Natural killer cell treated with Interleukin-12 subunit alpha and Interleukin-12 subunit beta and Interleukin-15 and Interleukin-18, amount 100 ng/mL, for 72 hours (primary cell): Measurements from ENCODE around the gene CAPN1. TPM values are rescaled to one million over a fixed set of nuclear protein-coding genes. Genes with fewer than 3 reads are reported as not detected.

Source experiments
- ATAC-seq, 2 donors: fragments of 150-1000 bp; cut with Tn5 transposase in 1 of 2; sonication (Bioruptor Pico), chemical (Tn5 transposase) in 1 of 2; 2 replicates each; pipeline ENCODE4 v1.10.0; 2021
- DNase-seq: peaks from one replicate; pipeline ENCODE4 v3.0.0; 2022; ENCODE audit warnings: low spot score
- H3K27ac Mint-ChIP-seq, 2 donors: 1 replicate in 1 of 2; 2 replicates in 1 of 2; pipeline ENCODE4 v1.8.0; 2022; ENCODE audit warnings: mixed read lengths in 2 of 2, mild to moderate bottlenecking in 1 of 2, moderate library complexity in 1 of 2
- H3K27me3 Mint-ChIP-seq, 2 donors: 1 replicate in 1 of 2; 2 replicates in 1 of 2; pipeline ENCODE4 v1.8.0; 2022; ENCODE audit warnings: mixed read lengths in 2 of 2
- H3K36me3 Mint-ChIP-seq: one replicate; pipeline ENCODE4 v1.8.0; 2022; ENCODE audit warnings: mixed read lengths
- H3K4me1 Mint-ChIP-seq, 2 donors: 1 replicate in 1 of 2; 2 replicates in 1 of 2; pipeline ENCODE4 v1.8.0; 2022; ENCODE audit warnings: low read depth in 2 of 2, mixed read lengths in 2 of 2, mild to moderate bottlenecking in 1 of 2
- H3K4me3 Mint-ChIP-seq: one replicate; pipeline ENCODE4 v1.8.0; 2022; ENCODE audit warnings: mixed read lengths
- H3K9me3 Mint-ChIP-seq: 2 replicates; pipeline ENCODE4 v1.8.0; 2022; ENCODE audit warnings: mixed read lengths
- total RNA-seq, 2 donors: library from RNA; stranded (reverse); gene quantifications; one replicate each; pipeline ENCODE4 v1.2.3, GENCODE V29; 2022

Gene CAPN1
- total RNA-seq, 2 donors from 2014 or later: 141 to 146 TPM

GRCh38 chr11:65211293-65212105 is 29.8 kb downstream of the CAPN1 start:
- H3K27me3 Mint-ChIP-seq: peaks cover 5 to 8% of the 10 kb centered on the region in 2 donors
- no peak overlapping the region for H3K27ac Mint-ChIP-seq
- DNase-seq (no peak), ATAC-seq (no peak)
- peaks cover 4% of the 10 kb centered on the region for H3K9me3 Mint-ChIP-seq
- no peak overlapping the region for H3K4me3 Mint-ChIP-seq
- peaks cover 31 to 33% of the 10 kb centered on the region in 2 donors for H3K4me1 Mint-ChIP-seq
- peaks cover 6% of the 10 kb centered on the region for H3K36me3 Mint-ChIP-seq

GRCh38 chr11:65212226-65212801 is 30.6 kb downstream of the CAPN1 start:
- H3K4me3 Mint-ChIP-seq: no peak overlapping the region
- no peak overlapping the region for H3K27ac Mint-ChIP-seq
- DNase-seq: no peak
- H3K4me1 Mint-ChIP-seq: peaks cover 33% of the 10 kb centered on the region in 2 donors
- peaks cover 4% of the 10 kb centered on the region for H3K9me3 Mint-ChIP-seq
- H3K36me3 Mint-ChIP-seq: peaks cover 6% of the 10 kb centered on the region
- ATAC-seq: no peak
- peaks cover 5 to 8% of the 10 kb centered on the region in 2 donors for H3K27me3 Mint-ChIP-seq

- Mint-ChIP-seq H3K4me1 (peaks cover 33% of the 10 kb centered on the region in 2 donors), H3K36me3 (peaks cover 6% of the 10 kb centered on the region), H3K27me3 (peaks cover 5 to 8% of the 10 kb centered on the region in 2 donors), H3K4me3 (peak overlapping the region; percentile 74), H3K9me3 (peaks cover 4% of the 10 kb centered on the region), H3K27ac (peak overlapping the region; percentile 5 to 43)
- DNase-seq: peak; percentile 72
- peak; percentile 79 to 80 for ATAC-seq
Observed at GRCh38 chr11:65213322-65214211, 31.8 kb downstream of the CAPN1 start.

- no peak for DNase-seq
- no peak for ATAC-seq
- peaks cover 27% of the 10 kb centered on the region in 2 donors for H3K4me1 Mint-ChIP-seq
- H3K4me3 Mint-ChIP-seq: peak overlapping the region; percentile 43
- peaks cover 7 to 12% of the 10 kb centered on the region in 2 donors for H3K27me3 Mint-ChIP-seq
- no peaks in the 10 kb centered on the region for H3K36me3 Mint-ChIP-seq
- H3K9me3 Mint-ChIP-seq: peaks cover 4% of the 10 kb centered on the region
- H3K27ac Mint-ChIP-seq: no peak overlapping the region
Observed at GRCh38 chr11:65214212-65214845, 32.6 kb downstream of the CAPN1 start.

DNA sequence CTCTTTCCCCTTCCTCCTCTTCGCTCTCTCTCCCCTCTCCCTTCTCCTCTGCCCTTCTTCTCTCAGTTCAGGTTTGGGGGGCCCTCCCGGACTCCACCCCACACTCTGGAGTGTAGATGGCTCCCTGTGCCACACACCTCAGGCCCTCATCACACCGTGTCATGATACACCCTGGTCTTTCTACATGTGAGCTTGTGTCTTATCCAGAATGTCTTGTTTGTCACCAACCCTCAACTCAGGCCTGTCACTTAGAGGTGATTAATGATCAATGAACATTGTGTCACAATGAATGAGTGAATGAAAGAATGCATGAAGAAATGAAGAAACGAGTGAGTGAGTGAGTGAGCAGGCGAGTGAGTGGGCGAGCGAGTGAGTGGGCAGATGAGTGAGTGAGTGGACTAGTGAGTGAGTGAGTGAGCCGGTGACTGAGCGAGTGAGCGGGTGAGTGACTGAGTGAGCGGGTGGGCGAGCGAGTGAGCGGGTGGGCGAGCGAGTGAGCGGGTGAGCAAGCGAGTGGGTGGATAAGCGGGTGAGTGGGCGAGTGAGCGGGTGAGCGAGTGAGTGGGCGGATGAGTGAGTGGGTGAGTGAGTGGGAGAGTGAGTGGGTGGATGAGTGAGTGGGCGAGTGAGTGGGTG is 33.8 kb downstream of the CAPN1 start:
- peak overlapping the region; percentile 2 for H3K4me3 Mint-ChIP-seq
- peaks cover 27% of the 10 kb centered on the region in 2 donors for H3K4me1 Mint-ChIP-seq
- no peak for ATAC-seq

GRCh38 chr11:65216830-65217229 is 35.1 kb downstream of the CAPN1 start:
- peaks cover 10 to 15% of the 10 kb centered on the region in 2 donors for H3K27me3 Mint-ChIP-seq
- no peaks in the 10 kb centered on the region for H3K36me3 Mint-ChIP-seq
- no peak overlapping the region for H3K27ac Mint-ChIP-seq
- peaks cover 27% of the 10 kb centered on the region in 2 donors for H3K4me1 Mint-ChIP-seq
- DNase-seq: no peak
- H3K9me3 Mint-ChIP-seq: peaks cover 4% of the 10 kb centered on the region
- H3K4me3 Mint-ChIP-seq: no peak overlapping the region
- ATAC-seq: no peak

More for the DNA sequence above, 33.8 kb downstream of the CAPN1 start:
- Mint-ChIP-seq H3K36me3 (no peaks in the 10 kb centered on the region), H3K27ac (peak overlapping the region; percentile 7 to 57), H3K9me3 (peaks cover 4% of the 10 kb centered on the region), H3K27me3 (peaks cover 10 to 15% of the 10 kb centered on the region in 2 donors)
- no peak for DNase-seq

GRCh38 chr11:65217441-65218423 is 36.0 kb downstream of the CAPN1 start:
- no peak for ATAC-seq
- peaks cover 25 to 26% of the 10 kb centered on the region in 2 donors for H3K4me1 Mint-ChIP-seq
- no peak for DNase-seq
- H3K9me3 Mint-ChIP-seq: peaks cover 4% of the 10 kb centered on the region
- H3K36me3 Mint-ChIP-seq: no peaks in the 10 kb centered on the region
- no peak overlapping the region for H3K4me3 Mint-ChIP-seq
- no peak overlapping the region for H3K27ac Mint-ChIP-seq
- peaks cover 10 to 15% of the 10 kb centered on the region in 2 donors for H3K27me3 Mint-ChIP-seq

GRCh38 chr11:65218446-65218845 is 36.7 kb downstream of the CAPN1 start:
- Mint-ChIP-seq H3K36me3 (no peaks in the 10 kb centered on the region), H3K27ac (no peak overlapping the region), H3K27me3 (peaks cover 10 to 15% of the 10 kb centered on the region in 2 donors), H3K9me3 (peaks cover 4% of the 10 kb centered on the region), H3K4me1 (peaks cover 19 to 21% of the 10 kb centered on the region in 2 donors), H3K4me3 (no peak overlapping the region)
- ATAC-seq: no peak
- no peak for DNase-seq

DNA sequence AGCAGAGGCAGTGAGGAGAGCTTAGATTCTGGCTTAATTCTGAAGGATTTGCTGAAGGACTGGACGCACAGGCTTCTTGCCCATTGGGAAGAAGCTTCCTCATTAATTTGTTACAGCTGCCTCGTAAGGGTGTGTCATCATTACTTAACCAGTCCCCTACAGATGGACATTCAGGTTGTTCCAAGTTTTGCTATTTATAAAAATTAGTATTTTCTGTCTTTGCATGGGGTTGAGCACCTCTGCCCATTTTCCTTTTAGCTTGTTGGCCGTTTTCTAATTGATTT is 38.1 kb downstream of the CAPN1 start:
- Mint-ChIP-seq H3K27me3 (peaks cover 13 to 15% of the 10 kb centered on the region in 2 donors), H3K27ac (no peak overlapping the region), H3K4me1 (peaks cover 11 to 12% of the 10 kb centered on the region in 2 donors), H3K9me3 (peaks cover 4% of the 10 kb centered on the region), H3K36me3 (no peaks in the 10 kb centered on the region), H3K4me3 (no peak overlapping the region)
- no peak for DNase-seq
- ATAC-seq: no peak

DNA sequence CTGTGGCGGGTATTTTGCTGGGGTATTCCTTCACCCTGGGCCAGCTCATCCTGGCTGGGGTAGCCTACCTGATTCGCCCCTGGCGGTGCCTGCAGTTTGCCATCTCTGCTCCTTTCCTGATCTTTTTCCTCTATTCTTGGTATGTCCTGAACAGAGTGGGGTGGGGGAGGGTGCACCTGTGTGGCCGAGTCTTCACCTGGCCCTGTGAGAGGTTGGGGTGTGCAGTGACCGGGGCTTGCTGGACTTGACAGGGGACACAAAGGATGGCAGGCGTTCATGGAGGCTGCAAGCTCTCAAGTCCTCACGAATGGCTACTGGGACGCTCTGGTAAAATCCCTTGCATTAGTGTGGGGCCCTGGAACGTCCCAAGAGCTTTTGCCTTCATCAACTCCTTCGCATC is 39.3 kb downstream of the CAPN1 start:
- Mint-ChIP-seq H3K36me3 (no peaks in the 10 kb centered on the region), H3K4me1 (peaks cover 5 to 7% of the 10 kb centered on the region in 2 donors), H3K27ac (no peak overlapping the region), H3K4me3 (no peak overlapping the region), H3K27me3 (peaks cover 7 to 8% of the 10 kb centered on the region in 2 donors), H3K9me3 (no peaks in the 10 kb centered on the region)
- DNase-seq: no peak
- no peak for ATAC-seq

GRCh38 chr11:65223011-65223410 is 41.3 kb downstream of the CAPN1 start:
- ATAC-seq (no peak), DNase-seq (no peak)
- Mint-ChIP-seq H3K27ac (no peak overlapping the region), H3K4me1 (peaks cover 4 to 12% of the 10 kb centered on the region in 2 donors), H3K9me3 (no peaks in the 10 kb centered on the region), H3K4me3 (no peak overlapping the region), H3K27me3 (peaks cover 12 to 20% of the 10 kb centered on the region in 2 donors), H3K36me3 (no peaks in the 10 kb centered on the region)

GRCh38 chr11:65224930-65225278 is 43.2 kb downstream of the CAPN1 start:
- DNase-seq (no peak), ATAC-seq (no peak)
- peaks cover 4 to 12% of the 10 kb centered on the region in 2 donors for H3K4me1 Mint-ChIP-seq
- H3K27me3 Mint-ChIP-seq: peaks cover 11 to 12% of the 10 kb centered on the region in 2 donors
- H3K9me3 Mint-ChIP-seq: no peaks in the 10 kb centered on the region
- H3K4me3 Mint-ChIP-seq: no peak overlapping the region
- H3K36me3 Mint-ChIP-seq: no peaks in the 10 kb centered on the region
- H3K27ac Mint-ChIP-seq: no peak overlapping the region
